Panc1 (cell line): ENCODE measurements around the gene PTPRA.

ENCODE experiments used
- CTCF ChIP-seq: fragments of 450-650 bp; IDR thresholded peaks from 2 replicates; pipeline ENCODE4 v1.5.1; 2017; ENCODE audit warnings: mild to moderate bottlenecking
- POLR2AphosphoS5 ChIP-seq: IDR thresholded peaks from 2 replicates; pipeline ENCODE4 v1.6.1; 2012; ENCODE audit warnings: mild to moderate bottlenecking, low read depth, low read length, moderate library complexity
- REST ChIP-seq, 2 experiments: IDR thresholded peaks; 2 replicates each; pipeline ENCODE4 v1.6.1; 2011 to 2012; ENCODE audit warnings: low read depth in 2 of 2, control low read depth in 1 of 2, low read length in 1 of 2, mild to moderate bottlenecking in 1 of 2, moderate library complexity in 1 of 2; ENCODE audit not compliant: insufficient read depth in 1 of 2
- SIN3A ChIP-seq: IDR thresholded peaks from 2 replicates; pipeline ENCODE4 v1.6.1; 2012; ENCODE audit warnings: low read depth, mild to moderate bottlenecking, low read length, moderate library complexity, borderline replicate concordance; ENCODE audit not compliant: insufficient read depth
- TCF7L2 ChIP-seq: IDR thresholded peaks from 2 replicates; pipeline ENCODE4 v1.6.1; 2011; ENCODE audit warnings: mild to moderate bottlenecking, low read depth, low read length, inconsistent platforms

GRCh38 chr20:2867081-2867864 lies 6.0 kb upstream of the PTPRA start:
- TF ChIP-seq POLR2AphosphoS5 (no peak), CTCF (no peak), REST (IDR thresholded peaks at IDR 0.05; ENCODE audit: insufficient read depth in 1 of 2, low read depth in 2 of 2, low read length in 1 of 2) (no peak), SIN3A (no peak), TCF7L2 (no peak)
